ENCODE data around the gene NEXN. TPM values are rescaled to one million over a fixed set of nuclear protein-coding genes. Genes with fewer than 3 reads are reported as not detected.

Gene NEXN
- total and polyA plus RNA-seq, 2 of the 8 experiments (the other 6 are each of a cell fraction or from before 2014, with no cell fraction given) = 0.20 to 2.9 TPM

GRCh38 chr1:77859248-77859647 lies 29.2 kb upstream of the NEXN start:
- no peak overlapping the region for H3K56ac ChIP-seq (replicated peaks; ENCODE audit: insufficient read length, low read depth, low read length)
- no peak overlapping the region for H2BK120ac ChIP-seq (replicated peaks; ENCODE audit: low read depth, low read length)
- H2AFZ ChIP-seq (ENCODE audit: low read length) = no peak overlapping the region
- ChIA-PET CTCF (ENCODE audit: partially characterized antibody) (interaction anchor here (1.0 to 2.1 kb wide), 2 partner anchors 8 to 33 kb away, joined by 6 to 9 read pairs; no protein-coding TSS in a partner anchor), POLR2A (ENCODE audit: partially characterized antibody) (interaction anchor here (1.3 kb wide), 1 partner anchor 26 kb away, joined by 3 read pairs; no protein-coding TSS in a partner anchor)
- no peak overlapping the region for H3K4me2 ChIP-seq (ENCODE audit: insufficient read depth in 1 of 2, low read depth in 2 of 2, low read length in 2 of 2)
- no peaks in the 10 kb centered on the region for H3K27me3 ChIP-seq (replicated peaks in 1 of 4; ENCODE audit: control insufficient read depth in 3 of 4, extremely low read depth in 1 of 4, insufficient read depth in 3 of 4, low read length in 3 of 4)
- H4K91ac ChIP-seq (replicated peaks; ENCODE audit: insufficient read length, low read length) = no peak overlapping the region
- no peak overlapping the region for H4K8ac ChIP-seq (ENCODE audit: extremely low read depth, insufficient read depth, low read length)
- H3K79me2 ChIP-seq (ENCODE audit: control insufficient read depth in 1 of 2, insufficient read depth in 2 of 2, low read length in 2 of 2) = no peaks in the 10 kb centered on the region
- 95% methylated on average over 2 of the region's 2 CpGs; no CpG with 5 or more reads in 1 of the 2 experiments for WGBS, 2 experiments (ENCODE audit: extremely low coverage in 1 of 2, insufficient coverage in 1 of 2, insufficient read length in 1 of 2, insufficient replicate concordance in 2 of 2, low coverage in 1 of 2, low lambda C conversion rate in 2 of 2, missing lambda C conversion rate in 1 of 2)
- H3K4me3 ChIP-seq (ENCODE audit: extremely low read depth in 1 of 4, insufficient read depth in 2 of 4, low read depth in 3 of 4, low read length in 4 of 4) = no peak overlapping the region
- no peak overlapping the region for H2BK5ac ChIP-seq (ENCODE audit: low read depth, low read length)
- TF ChIP-seq SIRT6 (IDR thresholded peaks at IDR 0.05; ENCODE audit: low read length) (no peak), POU5F1 (IDR thresholded peaks at IDR 0.05; ENCODE audit: low read depth, low read length) (no peak), SP2 (IDR thresholded peaks at IDR 0.05; ENCODE audit: low read length) (no peak), RXRA (IDR thresholded peaks at IDR 0.05; ENCODE audit: insufficient read depth, low read depth, low read length) (no peak), EGR1 (IDR thresholded peaks at IDR 0.05; ENCODE audit: borderline replicate concordance, low read depth, low read length) (no peak), KDM4A (IDR thresholded peaks at IDR 0.05; ENCODE audit: low read depth, low read length, severe bottlenecking) (no peak), TCF12 (IDR thresholded peaks at IDR 0.05; ENCODE audit: low read depth, low read length) (no peak), SP1 (IDR thresholded peaks at IDR 0.05; ENCODE audit: low read depth, low read length) (no peak), KDM5A (IDR thresholded peaks at IDR 0.05; ENCODE audit: low read length) (no peak)
- TF ChIP-seq, protein P1, sequence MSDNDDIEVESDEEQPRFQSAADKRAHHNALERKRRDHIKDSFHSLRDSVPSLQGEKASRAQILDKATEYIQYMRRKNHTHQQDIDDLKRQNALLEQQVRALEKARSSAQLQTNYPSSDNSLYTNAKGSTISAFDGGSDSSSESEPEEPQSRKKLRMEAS (IDR thresholded peaks at IDR 0.05) = no peak
- no peak overlapping the region for H3K14ac ChIP-seq (ENCODE audit: insufficient read length)
- no peak overlapping the region for H4K5ac ChIP-seq (ENCODE audit: insufficient read length, low read depth, low read length)
- H2BK20ac ChIP-seq (ENCODE audit: low read length) = no peak overlapping the region
- no peaks in the 10 kb centered on the region for H3K79me1 ChIP-seq (ENCODE audit: low read depth, low read length)
- peak overlapping the region in 1 of 4 experiments; percentile 34; a peak in 1 of 7 replicates for H3K9ac ChIP-seq (replicated peaks in 1 of 4; ENCODE audit: extremely low read depth in 1 of 4, low read depth in 3 of 4, low read length in 3 of 4)
- no peak overlapping the region for H3K4ac ChIP-seq (replicated peaks; ENCODE audit: insufficient read length, low read depth, low read length)
- no peak overlapping the region for H2BK15ac ChIP-seq (ENCODE audit: low read length)
- no peak overlapping the region for H2AK5ac ChIP-seq (ENCODE audit: low read depth, low read length)
- no peaks in the 10 kb centered on the region for H4K20me1 ChIP-seq (replicated peaks in 1 of 2; ENCODE audit: control insufficient read depth in 1 of 2, insufficient read depth in 2 of 2, low read length in 2 of 2)
- H3K9me3 ChIP-seq (ENCODE audit: insufficient read depth in 2 of 2, low read depth in 1 of 2, low read length in 1 of 2) = no peaks in the 10 kb centered on the region
- no peaks in the 10 kb centered on the region for H3K23me2 ChIP-seq (ENCODE audit: low read depth, low read length)
- H3K18ac ChIP-seq (ENCODE audit: extremely low read depth, low read length) = no peak overlapping the region
- no peak overlapping the region for H3K23ac ChIP-seq (ENCODE audit: insufficient read length)
- FAIRE-seq (no peak), DNase-seq (ENCODE audit: low read depth in 1 of 2, low spot score in 2 of 2) (no peak)
- H3K4me1 ChIP-seq (replicated peaks in 1 of 4; ENCODE audit: control insufficient read depth in 3 of 4, insufficient read depth in 4 of 4, low read length in 3 of 4) = no peaks in the 10 kb centered on the region
- H3K36me3 ChIP-seq (ENCODE audit: control insufficient read depth in 2 of 4, insufficient read depth in 4 of 4, low read length in 3 of 4) = no peaks in the 10 kb centered on the region
- no peak overlapping the region for H3K27ac ChIP-seq (ENCODE audit: low read depth, low read length)
- H2BK12ac ChIP-seq (ENCODE audit: low read depth, low read length) = no peak overlapping the region
